A172 (cell line): ENCODE data around the gene ABCC5. TPM values are rescaled to one million over a fixed set of nuclear protein-coding genes. Genes with fewer than 3 reads are reported as not detected.
A peak's percentile ranks its signal among the peaks of the same experiment; 100 is the strongest.
"Not testable (repeated sequence)": the region's sequence is repeated elsewhere in the genome, so short reads cannot be mapped to it uniquely, and the experiment has no call there.

ENCODE experiments used
- DNase-seq: peaks from one replicate; pipeline ENCODE4 v3.0.0-alpha.2; 2015; ENCODE audit warnings: low spot score
- total RNA-seq: library from RNA; depleted of rRNA; stranded (reverse); fragments of >200 nt; shearing (Covaris generic); gene quantifications from 2 replicates; pipeline ENCODE4 v1.2.3, GENCODE V29; 2014; rRNA removed

Gene ABCC5
- total RNA-seq, 1 experiment from 2014 or later, result 16.6 TPM

GRCh38 chr3:183892610-183893214 is 125.0 kb downstream of the ABCC5 start:
- no peak for DNase-seq

- DNase-seq, result no peak
Measured at GRCh38 chr3:183885766-183886165, 131.9 kb downstream of the ABCC5 start.

GRCh38 chr3:183884427-183885296 is 133.0 kb downstream of the ABCC5 start, which contains the start of gene PARL:
PARL (minus strand) TSS chr3:183884880; CDS start chr3:183884846, 34 bp downstream.
- DNase-seq, result peak; percentile 91

GRCh38 chr3:183884097-183884426 is 133.6 kb downstream of the ABCC5 start:
- no peak for DNase-seq

- no peak for DNase-seq
Measured at GRCh38 chr3:183883291-183884096, 134.2 kb downstream of the ABCC5 start.

- DNase-seq, result no peak
Measured at GRCh38 chr3:183880121-183880520, 137.6 kb downstream of the ABCC5 start.

GRCh38 chr3:183879243-183879642 is 138.4 kb downstream of the ABCC5 start:
- DNase-seq, result no peak

GRCh38 chr3:183878071-183878470 is 139.6 kb downstream of the ABCC5 start:
- no peak for DNase-seq

- not testable (repeated sequence) for DNase-seq
Measured at GRCh38 chr3:183877227-183877626, 140.5 kb downstream of the ABCC5 start.

GRCh38 chr3:183875411-183875810 is 142.3 kb downstream of the ABCC5 start:
- DNase-seq, result no peak

- DNase-seq, result no peak
Measured at GRCh38 chr3:183873914-183874313, 143.8 kb downstream of the ABCC5 start.

- DNase-seq, result no peak
Measured at GRCh38 chr3:183871541-183871940, 146.1 kb downstream of the ABCC5 start.

GRCh38 chr3:183870563-183870962 is 147.1 kb downstream of the ABCC5 start:
- DNase-seq, result no peak

Other genes with a start within 250 kb of the ABCC5 start
- 4.6 TPM in 2 replicates for gene MAP6D1, start 192.3 kb downstream of the ABCC5 start, total RNA-seq
- gene PARL, start 133.0 kb downstream of the ABCC5 start, total RNA-seq, result 45.8 and 65.7 TPM in 2 replicates
- not detected in 2 replicates for gene HTR3D, start 13.9 kb upstream of the ABCC5 start, total RNA-seq
- not detected in 2 replicates for gene HTR3C, start 35.2 kb upstream of the ABCC5 start, total RNA-seq
- not detected in 2 replicates for gene HTR3E, start 79.2 kb upstream of the ABCC5 start, total RNA-seq
- 37.4 and 42.6 TPM in 2 replicates for gene EIF2B5, start 117.5 kb upstream of the ABCC5 start, total RNA-seq
- gene DVL3, start 137.5 kb upstream of the ABCC5 start, total RNA-seq, result 36.2 and 38.3 TPM in 2 replicates
- 717 and 879 TPM in 2 replicates for gene AP2M1, start 157.0 kb upstream of the ABCC5 start, total RNA-seq
- gene ABCF3, start 168.3 kb upstream of the ABCC5 start, total RNA-seq, result 32.3 and 46.9 TPM in 2 replicates
- gene VWA5B2, start 211.7 kb upstream of the ABCC5 start, total RNA-seq, result 0.36 and 0.72 TPM in 2 replicates
- 57.5 and 68.3 TPM in 2 replicates for gene ALG3, start 231.1 kb upstream of the ABCC5 start, total RNA-seq
- 7.8 and 8.2 TPM in 2 replicates for gene EEF1AKMT4, start 231.8 kb upstream of the ABCC5 start, total RNA-seq
- 1.6 and 1.8 TPM in 2 replicates for gene CAMK2N2, start 243.7 kb upstream of the ABCC5 start, total RNA-seq